Naive B cell (primary cell): Measurements from ENCODE around the gene SPACA4. TPM values are rescaled to one million over a fixed set of nuclear protein-coding genes. Genes with fewer than 3 reads are reported as not detected.
"Not testable (repeated sequence)": the region's sequence is repeated elsewhere in the genome, so short reads cannot be mapped to it uniquely, and the experiment has no call there.

Source experiments
- ATAC-seq, 2 donors: fragments of 150-1000 bp; cut with Tn5 transposase; 2 replicates each; pipeline ENCODE4 v1.10.0; 2021; ENCODE audit warnings: low read depth in 2 of 2, mild to moderate bottlenecking in 2 of 2, moderate library complexity in 2 of 2
- DNase-seq: peaks from one replicate; pipeline ENCODE4 v3.0.0; 2022
- H3K27ac Mint-ChIP-seq, 6 donors: one replicate each; pipeline ENCODE4 v1.8.0; 2020 to 2022; ENCODE audit warnings: mild to moderate bottlenecking in 6 of 6, mixed read lengths in 6 of 6, moderate library complexity in 5 of 6, inconsistent platforms in 2 of 6
- H3K27me3 Mint-ChIP-seq, 3 donors: one replicate each; pipeline ENCODE4 v1.8.0; 2021 to 2022; ENCODE audit warnings: mixed read lengths in 3 of 3, mild to moderate bottlenecking in 1 of 3
- H3K36me3 Mint-ChIP-seq, 2 donors: one replicate each; pipeline ENCODE4 v1.8.0; 2020 to 2022; ENCODE audit warnings: mixed read lengths in 2 of 2, inconsistent platforms in 1 of 2, mild to moderate bottlenecking in 1 of 2
- H3K4me1 Mint-ChIP-seq, 3 donors: one replicate each; pipeline ENCODE4 v1.8.0; 2020 to 2022; ENCODE audit warnings: mixed read lengths in 3 of 3, inconsistent platforms in 1 of 3, mild to moderate bottlenecking in 1 of 3, moderate library complexity in 1 of 3
- H3K4me3 Mint-ChIP-seq, 8 donors: one replicate each; pipeline ENCODE4 v1.8.0; 2020 to 2022; ENCODE audit warnings: mild to moderate bottlenecking in 8 of 8, mixed read lengths in 8 of 8, moderate library complexity in 8 of 8, inconsistent platforms in 2 of 8
- H3K9me3 Mint-ChIP-seq, 7 donors: one replicate each; pipeline ENCODE4 v1.8.0; 2020 to 2022; ENCODE audit warnings: mixed read lengths in 7 of 7, mild to moderate bottlenecking in 5 of 7, inconsistent platforms in 2 of 7, moderate library complexity in 1 of 7
- polyA plus RNA-seq, 6 donors: library from polyadenylated mRNA; unstranded; fragments of 300-500 nt; fragmentation: Illumina TruSeq; gene quantifications; one replicate each; pipeline ENCODE4 v1.2.3, GENCODE V29; 2021; ENCODE audit warnings: low read depth in 6 of 6

SPACA4 gene
- polyA plus RNA-seq, 6 donors from 2014 or later: not detected

- Mint-ChIP-seq H3K9me3 (no peaks in the 10 kb centered on the region), H3K27ac (no peak overlapping the region), H3K27me3 (no peaks in the 10 kb centered on the region), H3K4me3 (no peak overlapping the region), H3K4me1 (peaks cover 20 to 43% (median 33%) of the 10 kb centered on the region in 3 donors), H3K36me3 (peaks cover 3 to 5% of the 10 kb centered on the region in 2 donors)
- DNase-seq: no peak
- no peak for ATAC-seq
Measured at GRCh38 chr19:48628486-48629296, 22.1 kb downstream of the SPACA4 start.

- Mint-ChIP-seq H3K36me3 (no peaks in the 10 kb centered on the region), H3K4me3 (no peak overlapping the region), H3K4me1 (peaks cover 17 to 41% (median 33%) of the 10 kb centered on the region in 3 donors), H3K27ac (no peak overlapping the region), H3K27me3 (no peaks in the 10 kb centered on the region), H3K9me3 (no peaks in the 10 kb centered on the region)
- no peak for ATAC-seq
- DNase-seq: no peak
Measured at GRCh38 chr19:48629297-48629598, 22.7 kb downstream of the SPACA4 start.

- DNase-seq (no peak), ATAC-seq (no peak)
- Mint-ChIP-seq H3K27me3 (no peaks in the 10 kb centered on the region), H3K27ac (peak overlapping the region in 3 of 6 donors; percentile 22 to 64 (median 39)), H3K4me3 (no peak overlapping the region), H3K9me3 (no peaks in the 10 kb centered on the region), H3K36me3 (no peaks in the 10 kb centered on the region), H3K4me1 (peaks cover 14 to 41% (median 33%) of the 10 kb centered on the region in 3 donors)
Measured at GRCh38 chr19:48629599-48630295, 23.2 kb downstream of the SPACA4 start.

- H3K9me3 Mint-ChIP-seq: no peaks in the 10 kb centered on the region
- H3K36me3 Mint-ChIP-seq: no peaks in the 10 kb centered on the region
- peaks cover 15 to 39% (median 38%) of the 10 kb centered on the region in 3 donors for H3K4me1 Mint-ChIP-seq
- H3K27ac Mint-ChIP-seq: peak overlapping the region in 4 of 6 donors; percentile 39 to 79 (median 73)
- H3K4me3 Mint-ChIP-seq: no peak overlapping the region
- no peaks in the 10 kb centered on the region for H3K27me3 Mint-ChIP-seq
- DNase-seq: no peak
- no peak for ATAC-seq
Measured at GRCh38 chr19:48630296-48631063, 23.9 kb downstream of the SPACA4 start.

- Mint-ChIP-seq H3K27ac (peak overlapping the region in 1 of 6 donors; percentile 76), H3K4me1 (peaks cover 19 to 41% (median 39%) of the 10 kb centered on the region in 3 donors), H3K36me3 (peaks cover 0 to 6% of the 10 kb centered on the region in 2 donors), H3K9me3 (no peaks in the 10 kb centered on the region), H3K4me3 (no peak overlapping the region), H3K27me3 (no peaks in the 10 kb centered on the region)
- ATAC-seq: no peak
- DNase-seq: no peak
Measured at GRCh38 chr19:48631225-48631624, 24.7 kb downstream of the SPACA4 start.

- Mint-ChIP-seq H3K27ac (peak overlapping the region in 1 of 6 donors; percentile 85), H3K4me1 (peaks cover 20 to 40% (median 37%) of the 10 kb centered on the region in 3 donors), H3K4me3 (peak overlapping the region in 3 of 8 donors; percentile 34 to 54 (median 39))
- H3K36me3 Mint-ChIP-seq, H3K9me3 Mint-ChIP-seq, ATAC-seq, H3K27me3 Mint-ChIP-seq, DNase-seq: not testable (repeated sequence)
Measured at GRCh38 chr19:48632286-48632685, 25.7 kb downstream of the SPACA4 start.

- peaks cover 0 to 7% of the 10 kb centered on the region in 2 donors for H3K36me3 Mint-ChIP-seq
- no peaks in the 10 kb centered on the region for H3K9me3 Mint-ChIP-seq
- H3K27ac Mint-ChIP-seq: peak overlapping the region in 1 of 6 donors; percentile 67
- H3K27me3 Mint-ChIP-seq: no peaks in the 10 kb centered on the region
- H3K4me1 Mint-ChIP-seq: peaks cover 20 to 40% (median 37%) of the 10 kb centered on the region in 3 donors
- ATAC-seq: no peak
- no peak for DNase-seq
- H3K4me3 Mint-ChIP-seq: peak overlapping the region in 3 of 8 donors; percentile 34 to 54 (median 39)
Measured at GRCh38 chr19:48632692-48633147, 26.2 kb downstream of the SPACA4 start.

- H3K4me1 Mint-ChIP-seq: peaks cover 25 to 45% (median 39%) of the 10 kb centered on the region in 3 donors
- no peaks in the 10 kb centered on the region for H3K27me3 Mint-ChIP-seq
- DNase-seq (no peak), ATAC-seq (no peak)
- peaks cover 0 to 2% (median 0%) of the 10 kb centered on the region in 7 donors for H3K9me3 Mint-ChIP-seq
- H3K36me3 Mint-ChIP-seq: peaks cover 0 to 11% of the 10 kb centered on the region in 2 donors
- H3K27ac Mint-ChIP-seq: peak overlapping the region; percentile 18 to 96 (median 84)
- H3K4me3 Mint-ChIP-seq: peak overlapping the region in 6 of 8 donors; percentile 22 to 98 (median 86)
Measured at GRCh38 chr19:48633148-48634035, 26.9 kb downstream of the SPACA4 start.

- Mint-ChIP-seq H3K4me1 (peaks cover 31 to 51% (median 45%) of the 10 kb centered on the region in 3 donors), H3K36me3 (peaks cover 0 to 17% of the 10 kb centered on the region in 2 donors), H3K27me3 (no peaks in the 10 kb centered on the region), H3K9me3 (peaks cover 0 to 7% (median 0%) of the 10 kb centered on the region in 7 donors), H3K4me3 (peak overlapping the region; percentile 82 to 98 (median 86)), H3K27ac (peak overlapping the region in 5 of 6 donors; percentile 62 to 96 (median 87))
- DNase-seq (no peak), ATAC-seq (no peak)
Measured at GRCh38 chr19:48634036-48634342, 27.4 kb downstream of the SPACA4 start.

GRCh38 chr19:48634424-48635262 lies 28.1 kb downstream of the SPACA4 start:
- Mint-ChIP-seq H3K27me3 (no peaks in the 10 kb centered on the region), H3K36me3 (peaks cover 0 to 18% of the 10 kb centered on the region in 2 donors), H3K4me3 (peak overlapping the region; percentile 82 to 98 (median 86)), H3K4me1 (peaks cover 38 to 58% (median 49%) of the 10 kb centered on the region in 3 donors), H3K27ac (peak overlapping the region; percentile 51 to 97 (median 93)), H3K9me3 (peaks cover 0 to 7% (median 0%) of the 10 kb centered on the region in 7 donors)
- DNase-seq (peak; percentile 76), ATAC-seq (no peak)

- Mint-ChIP-seq H3K27ac (peak overlapping the region in 5 of 6 donors; percentile 87 to 97 (median 93)), H3K4me3 (peak overlapping the region; percentile 88 to 99 (median 98)), H3K4me1 (peaks cover 43 to 59% (median 55%) of the 10 kb centered on the region in 3 donors), H3K36me3 (peaks cover 0 to 18% of the 10 kb centered on the region in 2 donors), H3K27me3 (no peaks in the 10 kb centered on the region), H3K9me3 (peaks cover 0 to 7% (median 0%) of the 10 kb centered on the region in 7 donors)
- DNase-seq: peak; percentile 71
- ATAC-seq: peak in 1 of 2 donors; percentile 3
Measured at GRCh38 chr19:48635263-48635965, 28.9 kb downstream of the SPACA4 start.
